GM12873 (cell line): Measurements from ENCODE around the gene CRELD2.

ENCODE experiments used
- TF ChIP-seq, protein P1 (sequence below): IDR thresholded peaks from 2 replicates; pipeline ENCODE4 v1.5.1; 2012; ENCODE audit warnings: low read depth, mild to moderate bottlenecking, moderate library complexity, low read length, control low read depth; ENCODE audit not compliant: insufficient read depth; ENCODE audit errors: missing control alignments

The CRELD2 gene

GRCh38 chr22:49935561-49935960 lies 17.1 kb downstream of the CRELD2 start:
- TF ChIP-seq, protein P1, sequence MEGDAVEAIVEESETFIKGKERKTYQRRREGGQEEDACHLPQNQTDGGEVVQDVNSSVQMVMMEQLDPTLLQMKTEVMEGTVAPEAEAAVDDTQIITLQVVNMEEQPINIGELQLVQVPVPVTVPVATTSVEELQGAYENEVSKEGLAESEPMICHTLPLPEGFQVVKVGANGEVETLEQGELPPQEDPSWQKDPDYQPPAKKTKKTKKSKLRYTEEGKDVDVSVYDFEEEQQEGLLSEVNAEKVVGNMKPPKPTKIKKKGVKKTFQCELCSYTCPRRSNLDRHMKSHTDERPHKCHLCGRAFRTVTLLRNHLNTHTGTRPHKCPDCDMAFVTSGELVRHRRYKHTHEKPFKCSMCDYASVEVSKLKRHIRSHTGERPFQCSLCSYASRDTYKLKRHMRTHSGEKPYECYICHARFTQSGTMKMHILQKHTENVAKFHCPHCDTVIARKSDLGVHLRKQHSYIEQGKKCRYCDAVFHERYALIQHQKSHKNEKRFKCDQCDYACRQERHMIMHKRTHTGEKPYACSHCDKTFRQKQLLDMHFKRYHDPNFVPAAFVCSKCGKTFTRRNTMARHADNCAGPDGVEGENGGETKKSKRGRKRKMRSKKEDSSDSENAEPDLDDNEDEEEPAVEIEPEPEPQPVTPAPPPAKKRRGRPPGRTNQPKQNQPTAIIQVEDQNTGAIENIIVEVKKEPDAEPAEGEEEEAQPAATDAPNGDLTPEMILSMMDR = no peak

GRCh38 chr22:49936018-49936972 lies 17.9 kb downstream of the CRELD2 start:
- TF ChIP-seq, protein P1 = no peak

- TF ChIP-seq, protein P1 = no peak
These were observed 18.7 kb downstream of the CRELD2 start for GRCh38 chr22:49936973-49937757.

- TF ChIP-seq, protein P1 = no peak
These were observed 19.5 kb downstream of the CRELD2 start for GRCh38 chr22:49937758-49938564.

DNA sequence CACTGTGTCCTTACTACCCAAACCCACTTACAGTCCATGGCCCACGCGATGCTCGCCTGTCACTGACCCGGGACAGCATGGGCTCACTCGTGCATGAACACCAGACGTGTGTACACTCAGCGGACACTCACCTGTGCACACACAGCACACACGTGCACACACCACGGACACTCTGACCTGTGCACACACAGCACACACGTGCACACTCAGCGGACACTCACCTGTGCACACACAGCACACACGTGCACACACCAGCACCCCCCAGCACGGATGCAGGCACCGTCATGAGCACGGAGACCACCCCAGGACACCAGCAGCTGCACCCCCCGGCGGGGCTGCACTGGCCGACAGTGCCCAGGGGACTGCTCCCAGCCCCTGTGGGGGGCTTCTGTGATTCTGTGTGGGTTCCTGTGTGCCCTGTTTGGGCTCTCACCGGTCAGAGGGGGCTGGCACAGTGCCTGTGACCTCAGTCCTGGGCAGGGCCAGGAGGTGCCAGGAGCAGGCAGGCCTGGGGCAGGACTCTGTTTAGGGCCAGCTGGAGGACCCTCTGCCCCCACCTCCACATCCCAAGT lies 20.2 kb downstream of the CRELD2 start:
- TF ChIP-seq, protein P1 = no peak

GRCh38 chr22:49941507-49942316 lies 23.3 kb downstream of the CRELD2 start:
- TF ChIP-seq, protein P1 = no peak
